HUES64 (cell line): ENCODE data around the gene CLIP4.

Source experiments
- H3K27ac ChIP-seq: 2 replicates; pipeline ENCODE4 v1.7.0; 2013; ENCODE audit warnings: low read depth, low read length, inconsistent platforms
- H3K27me3 ChIP-seq: 2 replicates; pipeline ENCODE4 v1.6.1; 2013; ENCODE audit warnings: mild to moderate bottlenecking, low read length; ENCODE audit not compliant: insufficient read depth
- H3K36me3 ChIP-seq: 2 replicates; pipeline ENCODE4 v1.6.1; 2013; ENCODE audit warnings: mild to moderate bottlenecking, low read length; ENCODE audit not compliant: insufficient read depth
- H3K4me1 ChIP-seq: 2 replicates; pipeline ENCODE4 v1.6.1; 2013; ENCODE audit warnings: mild to moderate bottlenecking, low read length, moderate library complexity; ENCODE audit not compliant: insufficient read depth
- H3K4me3 ChIP-seq: 2 replicates; pipeline ENCODE4 v1.5.1; 2013; ENCODE audit warnings: mild to moderate bottlenecking, low read length, moderate library complexity
- H3K9ac ChIP-seq: 2 replicates; pipeline ENCODE4 v1.6.1; 2013; ENCODE audit warnings: mild to moderate bottlenecking, low read depth, low read length
- H3K9me3 ChIP-seq: 2 replicates; pipeline ENCODE4 v1.6.1; 2013; ENCODE audit warnings: low read depth, low read length; ENCODE audit not compliant: insufficient read depth
- WGBS: fragments of 150-250, 120-280 bp; methylation state at CpG from one replicate; pipeline ENCODE4 v1.1.7; 2013; ENCODE audit warnings: missing lambda C conversion rate; 5-methylcytosine and 5-hydroxymethylcytosine counted together

The CLIP4 gene

DNA sequence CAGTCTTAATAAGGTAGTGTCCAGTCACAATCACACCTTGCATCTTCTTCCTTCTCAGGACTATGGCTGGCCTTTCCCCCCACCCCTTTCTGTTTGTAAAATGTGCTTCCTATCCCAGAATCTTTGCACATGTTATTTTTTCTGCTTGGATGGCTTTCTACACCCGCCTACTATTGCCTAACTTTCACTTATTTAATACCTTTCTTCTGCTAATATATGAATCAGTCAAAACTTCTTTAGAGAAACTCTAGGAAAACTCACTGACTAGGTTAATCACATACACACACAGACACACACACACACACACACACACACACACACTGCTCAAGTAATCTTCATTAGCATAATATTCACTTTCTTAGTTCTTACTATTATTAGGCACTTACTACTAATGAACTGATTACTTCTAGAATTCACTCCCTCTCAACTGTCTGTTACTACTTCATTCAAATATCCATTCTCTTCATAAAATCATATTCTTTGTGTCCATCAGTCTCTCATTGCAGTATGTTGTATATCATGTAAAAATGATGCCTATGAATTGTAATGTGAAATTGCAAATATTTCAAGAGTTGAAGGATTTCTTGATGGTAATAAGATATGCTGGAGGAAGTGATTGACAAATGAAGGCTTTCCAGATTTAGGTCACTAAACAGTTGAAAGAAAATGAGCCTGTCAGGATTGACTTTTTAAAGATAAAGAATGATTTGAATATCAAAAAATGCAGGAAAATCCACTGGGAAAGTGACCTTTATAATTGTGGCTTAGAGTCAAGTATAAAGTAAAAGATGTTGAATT is 51.2 kb downstream of the CLIP4 start:
- Histone ChIP-seq H3K4me1 (peaks cover 21% of the 10 kb centered on the region), H3K9ac (no peak overlapping the region), H3K27ac (no peak overlapping the region), H3K4me3 (no peak overlapping the region), H3K27me3 (no peaks in the 10 kb centered on the region), H3K9me3 (no peaks in the 10 kb centered on the region), H3K36me3 (no peaks in the 10 kb centered on the region)
- WGBS = 93% methylated on average over 1 of the region's 1 CpG

DNA sequence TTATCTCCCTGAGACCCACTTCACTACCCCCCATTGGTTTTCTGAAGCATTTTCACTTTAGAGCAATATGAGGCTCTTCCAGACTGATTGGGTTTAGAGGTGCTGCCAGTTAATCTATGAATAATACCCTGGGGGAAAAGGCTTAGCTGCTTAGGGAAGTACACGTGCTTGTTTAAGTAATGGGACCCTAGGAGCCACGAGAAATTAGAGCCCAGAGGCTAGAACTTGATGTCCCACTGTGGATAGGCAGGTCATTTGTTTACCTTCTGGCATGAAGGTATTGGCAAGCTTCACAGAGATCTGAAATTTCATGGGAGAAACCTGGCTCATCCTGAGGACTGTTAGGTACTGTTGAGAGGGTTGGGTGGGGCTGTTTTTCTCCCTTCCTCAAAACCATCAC is 59.7 kb downstream of the CLIP4 start:
- no peak overlapping the region for H3K4me3 ChIP-seq
- H3K4me1 ChIP-seq = no peaks in the 10 kb centered on the region
- H3K27ac ChIP-seq = no peak overlapping the region
- H3K36me3 ChIP-seq = no peaks in the 10 kb centered on the region
- WGBS = 42% methylated on average over 2 of the region's 2 CpGs
- H3K27me3 ChIP-seq = peaks cover 17% of the 10 kb centered on the region
- H3K9ac ChIP-seq = no peak overlapping the region
- H3K9me3 ChIP-seq = no peaks in the 10 kb centered on the region

DNA sequence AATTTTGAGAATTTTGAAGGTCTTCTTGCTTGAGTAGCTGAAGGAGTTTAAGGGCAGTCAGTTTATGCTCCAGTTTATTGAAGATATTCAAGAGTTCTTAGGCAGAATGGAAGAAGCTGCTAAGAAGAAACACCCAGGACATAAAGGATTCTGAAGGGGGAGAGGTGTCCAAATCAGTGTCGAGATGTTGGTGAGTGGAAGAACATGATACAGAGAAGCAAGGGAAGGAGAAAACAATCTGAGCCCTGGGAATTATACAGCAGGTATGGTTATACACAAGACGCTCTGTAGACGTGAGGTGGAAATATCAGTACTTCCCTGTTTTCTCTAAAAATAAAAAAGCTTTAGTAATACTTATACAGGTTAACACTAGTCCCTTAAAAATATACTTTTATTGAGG is 60.1 kb downstream of the CLIP4 start:
- no peak overlapping the region for H3K4me3 ChIP-seq
- WGBS = 88% methylated on average over 2 of the region's 3 CpGs
- H3K9me3 ChIP-seq = no peaks in the 10 kb centered on the region

DNA sequence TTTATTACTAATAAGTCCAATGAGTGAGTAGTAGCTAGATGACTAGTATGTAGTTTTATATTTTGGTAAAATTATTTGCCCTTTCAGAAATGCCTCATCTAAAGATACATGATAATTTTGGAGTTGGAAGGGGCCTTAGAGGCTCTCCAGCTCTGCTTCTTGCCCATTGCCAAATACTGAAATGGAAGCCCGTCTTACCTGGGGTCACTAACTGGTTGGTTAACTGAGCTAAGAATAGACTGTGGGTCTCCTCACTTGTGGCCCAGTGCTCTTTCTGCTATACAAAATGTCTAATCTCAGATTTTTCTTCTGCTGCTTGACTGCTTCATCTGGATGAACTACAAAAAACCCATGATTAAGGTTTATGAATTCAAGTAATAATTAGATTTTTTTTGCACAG is 67.1 kb downstream of the CLIP4 start:
- no peaks in the 10 kb centered on the region for H3K4me1 ChIP-seq
- whole genome bisulfite sequencing = 87% methylated on average over 1 of the region's 1 CpG
- H3K27ac ChIP-seq = no peak overlapping the region
- no peaks in the 10 kb centered on the region for H3K36me3 ChIP-seq
- H3K9ac ChIP-seq = no peak overlapping the region
- H3K4me3 ChIP-seq = no peak overlapping the region
- 0 out of 2 replicates have a peak, but pooled peaks cover 2% of the 10 kb centered on the region for H3K9me3 ChIP-seq
- peaks cover 7% of the 10 kb centered on the region for H3K27me3 ChIP-seq

More for the DNA sequence above, 60.1 kb downstream of the CLIP4 start:
- Histone ChIP-seq H3K27me3 (peaks cover 17% of the 10 kb centered on the region), H3K36me3 (no peaks in the 10 kb centered on the region), H3K27ac (no peak overlapping the region), H3K9ac (no peak overlapping the region), H3K4me1 (no peaks in the 10 kb centered on the region)

DNA sequence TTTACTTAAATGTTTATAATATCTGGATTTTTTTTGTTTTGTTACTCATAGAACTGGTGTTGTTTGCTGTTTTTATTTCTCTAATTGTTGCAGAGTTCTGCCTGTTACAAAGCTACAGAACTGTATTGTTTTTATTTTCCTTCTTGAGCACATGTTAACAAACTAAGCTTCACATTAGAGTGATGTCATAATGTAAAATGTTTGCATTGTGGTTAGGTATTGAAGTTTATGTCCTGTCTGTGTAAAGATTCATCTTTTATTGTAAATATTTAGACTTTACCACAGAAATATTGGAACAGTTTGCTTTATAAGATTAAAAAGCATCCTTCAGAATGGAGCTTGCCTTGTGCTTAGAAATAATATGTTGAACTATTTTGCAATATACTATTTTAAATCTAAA is 67.7 kb downstream of the CLIP4 start:
- H3K9ac ChIP-seq = no peak overlapping the region
- no peak overlapping the region for H3K27ac ChIP-seq
- no peaks in the 10 kb centered on the region for H3K36me3 ChIP-seq
- H3K9me3 ChIP-seq = 0 out of 2 replicates have a peak, but pooled peaks cover 3% of the 10 kb centered on the region
- H3K4me3 ChIP-seq = no peak overlapping the region
- 0 out of 2 replicates have a peak, but pooled peaks cover 3% of the 10 kb centered on the region for H3K27me3 ChIP-seq
- no peaks in the 10 kb centered on the region for H3K4me1 ChIP-seq

DNA sequence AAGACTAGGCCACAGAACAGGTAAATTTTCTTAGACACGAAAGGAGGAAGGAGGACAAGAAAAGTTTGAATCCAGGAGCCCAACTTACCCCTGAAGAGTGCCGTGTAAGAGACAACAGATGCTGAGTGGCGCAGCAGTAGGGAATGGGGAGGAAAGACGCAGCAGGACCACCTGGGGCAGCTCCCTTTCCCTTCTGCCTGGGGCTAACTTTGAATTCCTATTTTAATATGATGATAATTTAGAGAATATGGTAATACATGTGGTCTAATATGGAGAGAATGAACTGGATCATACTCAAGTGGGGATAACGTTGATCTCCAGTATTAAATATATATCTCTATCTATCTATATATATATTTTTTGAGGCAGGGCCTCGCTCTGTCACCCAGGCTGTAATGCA is 69.3 kb downstream of the CLIP4 start:
- 95% methylated on average over 5 of the region's 6 CpGs for WGBS
- Histone ChIP-seq H3K36me3 (no peaks in the 10 kb centered on the region), H3K27ac (no peak overlapping the region), H3K9me3 (0 out of 2 replicates have a peak, but pooled peaks cover 3% of the 10 kb centered on the region), H3K4me1 (no peaks in the 10 kb centered on the region), H3K9ac (no peak overlapping the region), H3K4me3 (no peak overlapping the region), H3K27me3 (0 out of 2 replicates have a peak, but pooled peaks cover 3% of the 10 kb centered on the region)

DNA sequence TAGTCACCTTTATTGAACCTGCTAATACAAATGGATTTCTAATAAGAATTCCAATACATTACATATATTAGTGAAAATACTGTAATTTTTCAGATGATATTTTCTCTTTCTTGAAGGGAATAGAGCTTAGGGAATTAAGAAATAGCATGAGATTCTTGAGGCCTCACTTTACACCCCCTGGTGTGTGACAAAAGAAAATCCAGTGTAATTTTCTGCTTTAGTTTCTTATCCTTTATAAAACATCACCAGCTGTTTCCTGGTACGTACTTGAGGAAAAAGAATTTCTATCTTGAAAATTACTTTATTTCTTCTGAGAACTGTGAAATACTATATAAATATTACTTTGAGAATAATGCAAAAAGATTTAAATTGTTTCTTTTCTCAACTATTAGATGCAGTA is 71.6 kb downstream of the CLIP4 start:
- H3K9me3 ChIP-seq = 0 out of 2 replicates have a peak, but pooled peaks cover 3% of the 10 kb centered on the region
- no peak overlapping the region for H3K27ac ChIP-seq
- no peaks in the 10 kb centered on the region for H3K4me1 ChIP-seq
- no peak overlapping the region for H3K9ac ChIP-seq
- H3K36me3 ChIP-seq = no peaks in the 10 kb centered on the region
- H3K27me3 ChIP-seq = 0 out of 2 replicates have a peak, but pooled peaks cover 3% of the 10 kb centered on the region
- WGBS = no CpG with 5 or more reads among the region's 1 CpG
- H3K4me3 ChIP-seq = no peak overlapping the region

DNA sequence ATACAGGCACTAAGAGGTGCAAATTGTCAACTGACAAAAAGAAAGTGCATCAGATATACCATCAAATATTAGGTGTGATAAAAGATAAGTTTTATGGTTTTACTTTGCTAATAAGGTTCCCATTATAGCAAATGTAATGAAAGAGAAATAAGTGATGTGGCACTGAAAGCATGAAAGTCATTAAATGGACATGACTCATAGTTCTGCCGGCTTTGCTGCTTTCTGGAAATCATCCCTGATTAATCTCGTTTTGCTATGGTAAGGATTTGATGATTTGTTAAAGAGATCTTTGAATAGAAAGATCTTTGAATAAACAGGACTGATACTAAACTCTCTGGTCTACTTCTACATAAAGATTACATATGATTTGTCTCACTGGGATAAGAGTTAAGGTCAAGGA is 72.7 kb downstream of the CLIP4 start:
- Histone ChIP-seq H3K9me3 (0 out of 2 replicates have a peak, but pooled peaks cover 3% of the 10 kb centered on the region), H3K36me3 (no peaks in the 10 kb centered on the region), H3K4me1 (no peaks in the 10 kb centered on the region), H3K27me3 (no peaks in the 10 kb centered on the region), H3K27ac (no peak overlapping the region), H3K9ac (no peak overlapping the region), H3K4me3 (no peak overlapping the region)
- 86% methylated on average over 2 of the region's 2 CpGs for WGBS

DNA sequence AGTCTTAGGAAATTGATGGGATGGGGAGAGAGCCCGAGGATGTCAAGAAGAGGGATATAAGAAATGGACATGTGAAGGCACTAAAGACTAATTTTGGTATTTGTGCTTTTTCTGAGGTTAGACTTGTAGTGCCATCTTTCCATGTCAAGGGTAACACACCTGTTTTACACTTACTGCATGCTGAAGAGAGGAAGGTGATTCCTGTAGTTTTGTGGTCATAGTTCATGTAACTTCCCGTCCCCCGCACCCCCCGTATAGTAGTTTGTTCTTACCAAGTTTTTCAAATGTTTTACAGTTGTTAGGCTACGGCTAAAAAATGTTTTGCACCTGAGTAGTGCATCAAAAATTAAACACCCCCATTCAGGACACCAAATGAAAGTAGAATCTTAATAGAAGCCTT is 73.8 kb downstream of the CLIP4 start:
- no peak overlapping the region for H3K27ac ChIP-seq
- WGBS = 97% methylated on average over 5 of the region's 5 CpGs
- H3K4me3 ChIP-seq = no peak overlapping the region
- H3K9me3 ChIP-seq = 0 out of 2 replicates have a peak, but pooled peaks cover 3% of the 10 kb centered on the region
- no peak overlapping the region for H3K9ac ChIP-seq
- H3K4me1 ChIP-seq = no peaks in the 10 kb centered on the region
- H3K27me3 ChIP-seq = no peaks in the 10 kb centered on the region
- H3K36me3 ChIP-seq = no peaks in the 10 kb centered on the region

DNA sequence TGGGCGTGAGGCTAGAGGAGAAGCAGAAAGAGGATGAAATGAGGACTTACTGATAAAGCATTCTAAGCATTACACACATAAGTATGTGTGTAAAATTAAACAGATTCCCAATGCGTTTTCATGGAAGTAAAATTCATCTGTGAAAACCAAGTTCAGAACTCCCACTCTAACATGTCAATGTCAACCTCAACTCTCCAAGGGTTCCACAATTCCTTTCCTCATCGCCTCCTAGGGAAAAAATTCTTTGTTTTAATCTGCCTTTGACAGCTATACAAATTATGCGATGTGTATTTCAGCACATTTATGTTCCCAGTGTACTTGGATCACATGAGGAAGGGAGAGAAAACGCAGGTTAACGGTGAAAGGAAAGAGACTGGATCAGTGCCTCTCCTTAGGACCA is 76.6 kb downstream of the CLIP4 start:
- H3K4me1 ChIP-seq = no peaks in the 10 kb centered on the region
- no peaks in the 10 kb centered on the region for H3K36me3 ChIP-seq
- WGBS = 95% methylated on average over 6 of the region's 6 CpGs
- H3K4me3 ChIP-seq = no peak overlapping the region
- H3K27me3 ChIP-seq = no peaks in the 10 kb centered on the region
- no peak overlapping the region for H3K9ac ChIP-seq
- H3K27ac ChIP-seq = no peak overlapping the region
- H3K9me3 ChIP-seq = 0 out of 2 replicates have a peak, but pooled peaks cover 3% of the 10 kb centered on the region

DNA sequence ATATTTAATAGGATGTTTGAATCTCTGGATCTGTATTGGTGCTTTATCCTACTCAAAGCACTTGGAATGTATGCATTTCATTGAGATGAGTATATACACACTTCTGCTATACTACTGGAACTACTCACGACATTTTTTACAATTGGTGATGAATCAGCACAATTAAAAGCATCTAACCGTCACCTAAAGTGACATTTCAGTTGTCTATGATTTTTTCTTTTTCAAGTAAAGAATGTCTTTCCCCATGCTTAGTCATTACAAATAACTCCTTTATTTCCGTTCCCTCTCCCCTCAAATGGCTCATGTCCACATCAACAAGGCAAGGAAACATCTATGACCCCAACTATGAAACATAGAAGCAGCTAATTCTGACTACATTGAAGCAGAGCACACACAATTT is 77.3 kb downstream of the CLIP4 start:
- no peaks in the 10 kb centered on the region for H3K36me3 ChIP-seq
- H3K27me3 ChIP-seq = no peaks in the 10 kb centered on the region
- no peaks in the 10 kb centered on the region for H3K4me1 ChIP-seq
- no peak overlapping the region for H3K9ac ChIP-seq
- no peaks in the 10 kb centered on the region for H3K9me3 ChIP-seq
- WGBS = 92% methylated on average over 3 of the region's 3 CpGs
- no peak overlapping the region for H3K27ac ChIP-seq
- no peak overlapping the region for H3K4me3 ChIP-seq
